Osteoblast (primary cell): ENCODE data around the gene SALL4. TPM values are rescaled to one million over a fixed set of nuclear protein-coding genes. Genes with fewer than 3 reads are reported as not detected.
A peak's percentile ranks its signal among the peaks of the same experiment; 100 is the strongest.

ENCODE experiments used
- DNase-seq: peaks from one replicate; pipeline ENCODE4 v3.0.0; 2011; ENCODE audit warnings: low spot score, mixed read lengths; ENCODE audit not compliant: insufficient read length; ENCODE audit errors: missing footprints
- H2AFZ ChIP-seq: 2 replicates; pipeline ENCODE4 v1.6.0; 2011; ENCODE audit warnings: mild to moderate bottlenecking, low read length
- H3K27ac ChIP-seq: 2 replicates; pipeline ENCODE4 v1.5.1; 2011; ENCODE audit warnings: mild to moderate bottlenecking, low read depth, low read length, moderate library complexity
- H3K27me3 ChIP-seq: 2 replicates; pipeline ENCODE4 v1.6.0; 2012; ENCODE audit warnings: mild to moderate bottlenecking, control low read depth, inconsistent platforms, low read length, moderate library complexity; ENCODE audit not compliant: insufficient read depth
- H3K36me3 ChIP-seq: 2 replicates; pipeline ENCODE4 v1.5.1; 2011; ENCODE audit warnings: mild to moderate bottlenecking, low read length, control low read depth, moderate library complexity; ENCODE audit not compliant: insufficient read depth
- H3K4me1 ChIP-seq: 2 replicates; pipeline ENCODE4 v1.5.1; 2011; ENCODE audit warnings: mild to moderate bottlenecking, low read length, control low read depth, moderate library complexity; ENCODE audit not compliant: insufficient read depth
- H3K4me2 ChIP-seq: 2 replicates; pipeline ENCODE4 v1.6.0; 2011; ENCODE audit warnings: mild to moderate bottlenecking, low read length; ENCODE audit not compliant: insufficient read depth
- H3K4me3 ChIP-seq: fragments of 200-600 bp; sonication (generic); 3 replicates; pipeline ENCODE4 v1.5.1; 2012; ENCODE audit warnings: mild to moderate bottlenecking, low read length, inconsistent platforms; ENCODE audit not compliant: insufficient read depth
- H3K79me2 ChIP-seq: 2 replicates; pipeline ENCODE4 v1.6.0; 2012; ENCODE audit warnings: mild to moderate bottlenecking, low read length, control low read depth, inconsistent platforms; ENCODE audit not compliant: insufficient read depth
- H3K9me3 ChIP-seq: 2 replicates; pipeline ENCODE4 v1.5.1; 2011; ENCODE audit warnings: low read depth, low read length, control low read depth
- H4K20me1 ChIP-seq: 2 replicates; pipeline ENCODE4 v1.6.0; 2012; ENCODE audit warnings: mild to moderate bottlenecking, low read length, control low read depth; ENCODE audit not compliant: insufficient read depth
- total RNA-seq: library from RNA; depleted of rRNA; stranded (reverse); fragments of >200 nt; gene quantifications from 2 replicates; pipeline ENCODE4 v1.2.3, GENCODE V29; 2012
- TF ChIP-seq, protein P1 (sequence below): IDR thresholded peaks from 2 replicates; pipeline ENCODE4 v1.5.1; 2011; ENCODE audit warnings: mild to moderate bottlenecking, low read depth, low read length, moderate library complexity; ENCODE audit errors: extremely low read depth

Gene SALL4
- total RNA-seq, 1 donor: 3.3 TPM

DNA sequence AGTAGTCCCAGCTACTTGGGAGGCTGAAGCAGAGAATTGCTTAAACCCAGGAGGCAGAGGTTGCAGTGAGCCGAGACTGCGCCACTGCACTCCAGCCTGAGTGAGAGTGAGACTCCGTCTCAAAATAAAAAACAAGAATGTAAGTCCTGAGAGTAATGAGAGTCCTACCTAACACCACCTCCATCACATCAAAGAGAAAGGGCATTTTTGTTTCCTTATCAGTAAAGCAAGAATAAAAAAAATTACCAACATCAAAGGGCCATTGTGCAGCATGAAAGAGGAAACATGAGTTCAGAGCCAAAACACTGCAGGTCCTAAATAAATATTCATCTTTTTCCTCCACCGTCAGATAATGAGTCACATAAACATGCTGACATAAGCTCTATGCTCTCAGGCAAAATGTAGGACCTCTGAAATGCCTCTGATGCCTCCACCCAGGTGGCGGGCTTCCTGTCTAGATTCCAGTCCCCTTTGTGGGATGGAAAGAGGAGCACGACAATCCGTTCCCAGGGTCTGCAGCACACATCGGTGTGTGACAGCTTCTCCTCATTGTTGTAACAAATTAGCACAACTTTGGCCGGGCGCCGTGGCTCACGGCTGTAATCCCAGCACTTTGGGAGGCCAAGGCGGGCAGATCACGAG lies 41.3 kb downstream of the SALL4 start:
- no peaks in the 10 kb centered on the region for H3K9me3 ChIP-seq
- no peak overlapping the region for H3K4me2 ChIP-seq
- peaks cover 4% of the 10 kb centered on the region for H3K4me1 ChIP-seq
- peaks cover 43% of the 10 kb centered on the region for H3K79me2 ChIP-seq
- H3K27me3 ChIP-seq: no peaks in the 10 kb centered on the region
- no peak overlapping the region for H2AFZ ChIP-seq
- H3K27ac ChIP-seq: no peak overlapping the region
- H4K20me1 ChIP-seq: no peaks in the 10 kb centered on the region
- TF ChIP-seq, protein P1, sequence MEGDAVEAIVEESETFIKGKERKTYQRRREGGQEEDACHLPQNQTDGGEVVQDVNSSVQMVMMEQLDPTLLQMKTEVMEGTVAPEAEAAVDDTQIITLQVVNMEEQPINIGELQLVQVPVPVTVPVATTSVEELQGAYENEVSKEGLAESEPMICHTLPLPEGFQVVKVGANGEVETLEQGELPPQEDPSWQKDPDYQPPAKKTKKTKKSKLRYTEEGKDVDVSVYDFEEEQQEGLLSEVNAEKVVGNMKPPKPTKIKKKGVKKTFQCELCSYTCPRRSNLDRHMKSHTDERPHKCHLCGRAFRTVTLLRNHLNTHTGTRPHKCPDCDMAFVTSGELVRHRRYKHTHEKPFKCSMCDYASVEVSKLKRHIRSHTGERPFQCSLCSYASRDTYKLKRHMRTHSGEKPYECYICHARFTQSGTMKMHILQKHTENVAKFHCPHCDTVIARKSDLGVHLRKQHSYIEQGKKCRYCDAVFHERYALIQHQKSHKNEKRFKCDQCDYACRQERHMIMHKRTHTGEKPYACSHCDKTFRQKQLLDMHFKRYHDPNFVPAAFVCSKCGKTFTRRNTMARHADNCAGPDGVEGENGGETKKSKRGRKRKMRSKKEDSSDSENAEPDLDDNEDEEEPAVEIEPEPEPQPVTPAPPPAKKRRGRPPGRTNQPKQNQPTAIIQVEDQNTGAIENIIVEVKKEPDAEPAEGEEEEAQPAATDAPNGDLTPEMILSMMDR: no peak
- no peaks in the 10 kb centered on the region for H3K36me3 ChIP-seq
- H3K4me3 ChIP-seq: no peak overlapping the region
- DNase-seq: peak; percentile 85

DNA sequence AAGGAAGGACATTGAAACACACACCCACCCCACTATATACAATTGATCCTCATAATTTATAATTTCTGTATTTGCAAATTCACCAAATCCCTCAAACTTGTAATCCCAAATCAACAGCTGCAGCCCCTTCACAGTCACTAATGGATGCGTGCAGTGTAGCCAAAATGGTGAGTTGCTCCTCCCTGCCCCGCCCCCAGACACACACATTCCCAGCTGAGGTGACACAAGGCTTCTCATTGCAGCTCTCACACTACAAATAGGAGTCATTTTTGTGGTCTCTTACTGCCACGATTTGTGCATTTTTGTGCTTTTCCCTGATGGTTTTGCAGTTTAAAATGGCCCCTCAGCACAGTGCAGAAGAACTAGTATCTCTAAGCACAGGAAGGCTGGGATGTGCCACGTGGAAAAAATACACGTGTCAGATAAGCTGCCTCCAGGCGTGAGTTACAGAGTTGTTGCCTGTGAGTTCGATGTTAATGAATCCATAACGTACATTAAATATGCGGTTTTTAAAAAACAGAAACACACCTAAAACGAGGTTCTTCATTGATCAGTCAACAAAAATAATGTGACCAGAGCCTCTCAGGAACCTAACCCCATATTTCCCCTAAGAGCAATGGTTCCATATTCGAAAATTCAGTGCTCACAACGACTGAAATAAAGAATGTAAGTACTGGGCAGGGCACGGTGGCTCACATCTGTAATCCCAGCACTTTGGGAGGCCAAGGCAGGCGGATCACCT lies 42.4 kb downstream of the SALL4 start:
- Histone ChIP-seq H3K4me3 (no peak overlapping the region), H3K27ac (no peak overlapping the region), H3K4me2 (no peak overlapping the region), H3K9me3 (no peaks in the 10 kb centered on the region), H3K4me1 (peaks cover 4% of the 10 kb centered on the region), H4K20me1 (no peaks in the 10 kb centered on the region), H3K27me3 (no peaks in the 10 kb centered on the region), H2AFZ (no peak overlapping the region), H3K79me2 (peaks cover 43% of the 10 kb centered on the region), H3K36me3 (no peaks in the 10 kb centered on the region)
- TF ChIP-seq, protein P1: no peak
- peak; percentile 65 for DNase-seq

DNA sequence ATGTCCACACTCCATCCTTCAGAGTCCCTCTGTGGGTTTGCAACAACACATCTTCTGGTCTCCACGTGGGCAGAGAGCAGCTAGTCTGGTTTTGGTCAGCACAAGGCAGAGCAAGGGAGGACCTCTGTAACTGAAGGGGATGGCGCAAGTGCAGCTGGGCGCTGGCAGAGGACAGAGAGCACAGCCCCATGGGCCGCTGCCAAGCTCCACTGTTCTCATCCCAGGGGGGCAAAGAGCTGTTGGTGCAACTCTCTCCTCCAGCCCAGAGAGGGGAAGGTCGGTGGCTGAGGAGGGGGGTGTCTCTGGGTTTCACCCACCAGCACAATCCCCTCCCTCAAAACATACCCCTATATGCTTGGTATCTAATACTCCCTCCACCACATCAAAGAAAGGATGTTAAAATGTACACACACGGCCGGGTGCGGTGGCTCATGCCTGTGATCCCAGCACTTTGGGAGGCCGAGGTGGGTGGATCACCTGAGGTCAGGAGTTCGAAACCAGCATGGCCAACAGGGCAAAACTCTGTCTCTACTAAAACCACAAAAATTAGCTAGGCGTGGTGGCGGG lies 43.3 kb downstream of the SALL4 start:
- peaks cover 48% of the 10 kb centered on the region for H3K79me2 ChIP-seq
- no peak overlapping the region for H3K4me2 ChIP-seq
- H3K27me3 ChIP-seq: no peaks in the 10 kb centered on the region
- H2AFZ ChIP-seq: no peak overlapping the region
- DNase-seq: peak; percentile 72
- H3K36me3 ChIP-seq: no peaks in the 10 kb centered on the region
- no peaks in the 10 kb centered on the region for H3K9me3 ChIP-seq
- H4K20me1 ChIP-seq: no peaks in the 10 kb centered on the region
- TF ChIP-seq, protein P1: no peak
- peaks cover 4% of the 10 kb centered on the region for H3K4me1 ChIP-seq
- H3K27ac ChIP-seq: no peak overlapping the region
- H3K4me3 ChIP-seq: no peak overlapping the region

DNA sequence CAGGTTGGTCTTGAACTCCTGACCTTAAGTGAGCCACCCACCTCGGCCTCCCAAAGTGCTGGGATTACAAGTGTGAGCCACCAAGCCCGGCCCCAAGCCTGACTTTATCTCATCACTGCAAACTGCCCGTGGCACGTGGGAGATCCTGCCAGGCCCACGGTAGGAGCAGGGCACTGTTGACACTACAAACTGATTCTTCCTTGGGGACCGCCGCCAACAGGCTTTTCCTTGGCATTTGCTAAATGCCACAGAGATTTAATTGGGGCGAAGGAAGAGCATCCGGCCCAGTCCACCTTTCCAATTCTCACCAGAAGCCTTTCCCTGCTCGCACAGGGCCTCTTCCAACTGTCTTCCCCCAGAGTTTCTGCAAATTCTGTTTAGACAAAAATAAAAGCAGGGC lies 45.1 kb downstream of the SALL4 start:
- Histone ChIP-seq H3K27me3 (no peaks in the 10 kb centered on the region), H3K4me2 (no peak overlapping the region), H3K9me3 (no peaks in the 10 kb centered on the region), H3K36me3 (no peaks in the 10 kb centered on the region), H4K20me1 (no peaks in the 10 kb centered on the region), H3K4me3 (no peak overlapping the region), H3K4me1 (peaks cover 16% of the 10 kb centered on the region), H3K79me2 (peaks cover 45% of the 10 kb centered on the region), H3K27ac (no peak overlapping the region), H2AFZ (no peak overlapping the region)
- no peak for DNase-seq
- TF ChIP-seq, protein P1: no peak
